ENCODE measurements around the gene CHST10.

The CHST10 gene

DNA sequence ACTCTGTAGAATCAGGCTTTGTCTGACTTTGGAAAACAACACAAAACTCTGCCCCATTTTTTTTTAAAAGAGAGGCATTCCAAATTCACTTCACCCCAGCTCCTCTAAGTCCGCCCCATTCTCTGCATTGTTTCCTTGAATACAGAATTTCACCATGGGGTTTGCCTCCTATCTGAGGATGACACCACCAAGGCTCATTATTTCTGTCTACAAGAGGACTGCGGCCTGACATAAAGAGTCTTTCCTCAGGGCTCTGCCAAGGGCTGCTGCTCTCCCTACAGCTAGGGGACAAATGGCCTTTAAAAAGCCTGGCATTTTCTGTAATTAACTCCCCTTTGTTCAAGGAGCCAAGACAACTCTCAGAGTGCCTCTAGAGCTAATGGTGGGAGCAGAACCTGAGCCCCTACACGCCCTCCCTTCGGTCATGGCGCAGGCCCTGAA, 4.6 kb downstream of the CHST10 start:
- DNase-seq, result no peak

- no peak for DNase-seq
These were observed 5.0 kb downstream of the CHST10 start for GRCh38 chr2:100412466-100412865.

DNA sequence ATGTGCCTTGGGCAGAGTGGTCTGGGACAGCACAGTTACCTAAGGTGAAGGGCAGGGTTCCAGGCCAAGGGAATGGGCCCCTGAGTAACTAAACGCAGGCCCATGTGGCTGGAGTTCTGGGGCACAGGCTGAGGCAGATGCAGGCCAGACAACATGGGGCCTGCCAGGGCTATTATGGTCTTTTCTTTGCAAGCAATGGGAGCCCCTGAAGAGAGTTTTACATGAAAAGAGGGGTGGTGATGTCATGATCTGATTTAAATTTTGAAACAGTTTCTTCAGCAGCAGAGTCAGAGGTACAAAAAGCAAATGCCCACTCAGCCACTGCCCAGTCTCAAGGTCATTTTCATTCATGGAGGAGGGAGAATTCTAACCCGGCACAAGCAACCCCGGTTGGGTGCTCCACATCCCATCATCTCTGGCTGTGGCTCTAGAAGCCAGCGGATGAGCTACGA, 5.6 kb downstream of the CHST10 start:
- no peak for DNase-seq

DNA sequence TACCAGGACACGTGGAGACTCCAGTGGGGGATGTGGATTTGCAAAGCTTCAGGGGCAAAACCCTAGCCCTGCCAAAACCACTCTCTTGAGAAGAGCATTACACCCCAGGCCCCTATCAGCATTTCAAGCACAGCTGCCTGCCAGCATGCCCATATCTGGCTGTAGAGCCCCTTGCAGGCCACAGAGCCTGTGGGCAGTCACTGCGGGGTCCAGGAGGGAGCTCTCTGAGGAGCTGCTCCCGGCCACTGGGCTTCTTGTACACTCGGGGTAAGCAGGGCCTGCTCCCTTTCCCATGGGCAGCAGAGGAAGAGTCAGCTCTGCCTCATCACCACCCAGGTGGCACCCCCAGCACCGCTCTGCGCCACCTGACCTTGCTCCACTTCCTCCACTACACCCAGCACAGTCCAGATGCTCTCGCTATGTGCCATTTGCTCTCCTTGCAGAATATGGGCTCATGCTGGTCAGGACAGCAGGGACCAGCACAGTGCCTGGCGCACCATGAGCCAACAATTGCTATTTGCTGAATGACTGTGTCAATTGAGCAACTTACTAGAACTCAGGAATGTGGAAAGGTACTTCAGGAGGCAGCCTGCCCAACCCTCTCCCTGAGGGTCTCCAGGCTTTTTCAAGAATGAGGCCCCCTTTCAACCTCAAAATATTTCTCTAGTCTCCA, 7.4 kb downstream of the CHST10 start:
- no peak for DNase-seq

DNA sequence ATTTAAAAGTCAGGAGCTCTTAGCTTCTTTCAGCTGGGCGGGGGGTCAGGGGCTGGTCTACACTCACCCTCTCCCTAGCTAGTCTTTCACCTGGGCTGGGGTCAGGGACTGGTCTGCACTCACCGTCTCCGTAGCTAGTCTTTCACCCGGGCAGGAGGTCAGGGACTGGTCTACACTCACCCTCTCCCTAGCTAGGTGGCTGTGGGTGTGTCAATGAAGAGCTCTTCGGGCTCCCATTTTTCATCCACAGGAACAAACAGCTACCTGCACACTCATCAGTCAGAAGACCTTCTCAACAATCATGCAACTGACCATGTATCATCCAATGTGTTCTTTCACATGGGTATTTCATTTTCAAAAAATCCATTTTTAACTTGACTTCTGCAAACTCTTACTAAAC, 8.0 kb downstream of the CHST10 start:
- no peak for DNase-seq

DNA sequence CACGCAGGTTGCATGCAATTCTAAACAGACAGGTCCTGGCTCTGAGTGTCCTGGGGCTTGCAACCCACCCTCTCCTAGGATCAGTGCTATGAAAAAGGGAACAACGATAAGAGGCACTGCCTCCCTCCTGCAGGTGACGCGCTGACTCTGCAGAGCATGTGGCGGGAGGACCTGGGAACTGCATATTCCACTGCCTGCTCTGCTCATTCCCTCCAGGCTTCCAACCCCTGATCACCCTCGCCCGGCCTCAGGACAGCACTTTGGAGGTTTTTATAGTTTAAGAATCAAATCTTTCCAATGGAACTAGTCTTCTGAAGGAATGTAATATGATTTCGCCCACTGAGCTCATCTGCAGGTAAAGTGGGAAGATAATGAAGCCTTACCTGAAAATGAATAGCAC, 8.5 kb downstream of the CHST10 start:
- no peak for DNase-seq

DNA sequence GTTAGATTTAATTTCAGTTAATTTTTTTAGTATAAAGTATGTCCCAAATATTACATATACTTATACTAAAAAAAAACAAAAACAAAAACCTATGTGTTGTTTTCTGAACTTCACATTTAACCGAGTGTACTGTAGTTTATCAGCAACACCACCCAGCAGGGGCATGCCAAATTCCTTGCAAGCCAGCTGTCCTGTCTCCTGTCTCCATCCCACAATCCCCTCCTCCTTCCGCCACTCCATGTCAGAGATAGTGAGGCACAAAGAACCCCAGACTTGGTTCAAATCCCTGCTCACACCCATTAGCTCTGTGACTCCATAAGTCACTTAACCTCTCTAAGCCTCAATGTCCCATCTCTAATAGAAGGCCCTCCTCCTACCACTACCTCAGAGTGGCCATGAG, 9.4 kb downstream of the CHST10 start:
- DNase-seq, result no peak

- no peak for DNase-seq
These were observed 9.9 kb downstream of the CHST10 start for GRCh38 chr2:100407563-100407962.

DNA sequence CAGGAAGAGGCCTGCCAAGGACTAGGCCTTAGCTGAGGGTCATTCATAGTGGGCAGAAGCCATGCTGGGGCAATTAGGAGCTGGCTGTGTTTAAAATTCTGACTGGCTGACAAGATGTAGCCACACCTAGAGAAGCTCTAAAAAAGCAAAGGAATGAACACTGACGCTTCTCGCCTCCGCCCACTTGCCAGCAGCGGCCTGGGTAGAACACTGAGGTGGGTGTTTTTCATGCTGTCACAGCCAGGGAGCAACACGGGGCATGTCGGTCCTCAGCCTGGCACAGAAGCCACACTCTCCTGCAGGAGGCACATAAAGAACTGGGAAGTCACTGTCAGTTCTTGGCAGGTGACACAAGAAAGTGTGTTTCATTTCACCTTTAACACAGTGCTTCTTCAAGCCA, 10.4 kb downstream of the CHST10 start:
- DNase-seq, result no peak

- DNase-seq, result no peak
These were observed 11.4 kb downstream of the CHST10 start for GRCh38 chr2:100406120-100406508.

DNA sequence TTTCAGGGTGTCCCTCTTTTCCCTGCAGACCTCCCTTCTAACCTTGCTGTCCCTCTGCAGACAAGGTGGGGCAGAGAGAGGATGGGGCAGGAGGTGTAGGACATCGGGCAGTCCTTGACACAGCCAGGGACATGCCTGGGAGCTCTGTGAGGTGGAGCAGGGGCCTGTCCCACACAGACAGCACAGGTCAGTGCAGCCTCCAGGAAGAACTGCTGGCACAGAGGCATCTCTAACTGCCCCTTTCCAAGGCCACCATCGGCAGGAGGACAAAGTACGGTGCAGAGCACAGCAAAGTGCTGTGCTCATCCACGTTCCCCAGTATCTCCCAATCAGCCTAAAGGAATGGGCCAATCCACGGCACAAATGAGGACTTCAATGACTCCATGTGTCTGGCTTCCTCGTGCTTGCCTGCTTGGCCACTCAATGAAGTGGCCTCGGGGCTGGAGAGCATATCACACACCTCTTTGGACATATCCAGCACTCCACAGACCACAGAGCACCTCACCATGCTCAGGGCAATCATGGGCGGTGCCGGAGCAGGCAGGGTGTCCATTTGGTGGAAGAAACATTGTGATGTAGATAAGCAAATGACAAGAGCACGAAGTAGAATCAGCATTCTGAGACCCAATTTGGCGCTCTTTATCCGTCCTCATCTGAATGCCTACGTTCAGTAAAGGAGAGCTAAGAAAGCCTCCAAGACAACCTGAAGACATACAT, 11.9 kb downstream of the CHST10 start:
- no peak for DNase-seq

DNA sequence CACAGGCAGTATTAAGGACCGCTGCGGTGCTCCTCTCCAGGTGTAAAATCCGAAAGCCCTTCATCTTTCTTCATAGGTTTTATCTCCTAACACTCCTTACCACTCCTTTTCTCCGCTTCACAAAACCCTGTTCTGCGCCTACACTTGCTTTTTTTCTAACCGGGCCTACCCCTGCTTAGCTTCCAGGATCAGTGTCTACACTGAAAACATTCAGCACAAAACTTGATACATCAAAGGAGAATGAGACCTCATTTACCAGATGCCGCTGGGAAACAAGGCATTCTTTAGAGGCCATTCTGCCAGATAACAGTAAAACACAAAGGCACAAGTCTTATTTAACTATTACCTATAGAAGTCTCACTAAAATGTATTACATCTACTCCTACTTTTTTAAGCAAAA, 13.1 kb downstream of the CHST10 start:
- DNase-seq, result no peak

DNA sequence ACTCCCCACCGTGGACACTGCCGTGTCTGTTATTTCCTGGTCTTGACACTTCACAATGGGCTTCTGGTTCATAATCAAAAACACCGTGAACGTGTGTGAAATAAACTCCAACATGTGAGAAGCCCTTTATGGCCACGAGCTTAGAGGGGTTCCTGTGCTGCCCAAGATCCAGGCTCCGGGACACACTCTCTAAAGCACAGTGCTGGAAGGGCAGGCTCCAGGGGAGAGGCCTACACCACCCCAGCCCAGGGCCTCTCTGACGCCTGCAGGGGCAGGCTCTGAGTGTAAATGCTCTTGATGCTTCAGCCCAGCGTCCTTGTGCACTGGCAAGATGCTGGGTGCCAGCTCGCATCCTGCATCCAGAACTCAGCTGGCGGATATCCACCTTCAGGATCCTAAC, 13.7 kb downstream of the CHST10 start:
- DNase-seq, result no peak

- DNase-seq, result no peak
These were observed 16.2 kb downstream of the CHST10 start for GRCh38 chr2:100401268-100401667.

DNA sequence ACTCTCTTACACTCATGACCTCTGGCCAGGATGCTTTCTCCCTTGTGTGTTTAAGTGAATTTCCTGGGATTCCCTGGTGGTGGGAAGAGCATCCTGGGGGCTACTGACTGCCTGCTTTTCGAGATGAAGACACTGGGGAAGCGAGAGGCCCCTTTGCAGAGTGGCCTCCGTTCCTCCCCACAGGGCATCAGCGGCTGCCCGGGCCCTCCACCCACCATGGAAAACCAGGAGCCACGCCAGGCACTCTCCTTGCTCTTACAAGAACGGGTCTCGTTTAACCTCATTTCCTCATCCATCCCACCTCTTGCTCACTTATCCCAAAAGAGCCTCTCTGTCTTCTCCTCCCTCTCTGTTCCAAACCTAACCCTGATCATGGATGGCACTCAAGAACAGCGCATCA, 17.8 kb downstream of the CHST10 start:
- no peak for DNase-seq

DNA sequence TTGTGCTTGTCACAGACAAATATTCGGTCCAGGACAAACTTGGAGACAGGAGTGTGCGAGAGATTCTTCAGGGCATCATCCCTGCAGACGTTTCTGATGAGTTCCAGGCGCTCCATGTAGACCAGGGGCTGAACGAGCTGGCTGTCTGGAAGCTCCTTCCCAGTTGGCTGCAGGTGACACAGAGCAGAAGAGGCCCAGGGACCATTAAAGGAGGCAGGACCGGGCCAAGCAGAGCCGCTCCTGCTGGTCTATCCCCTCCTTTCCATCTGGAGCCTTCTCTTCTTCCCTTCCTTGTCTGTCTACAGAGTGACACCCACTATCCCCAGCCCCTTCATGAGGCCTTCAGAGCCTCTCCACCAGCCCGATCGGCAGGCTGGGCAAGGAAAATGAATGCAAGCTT, 19.5 kb downstream of the CHST10 start:
- DNase-seq, result no peak

DNA sequence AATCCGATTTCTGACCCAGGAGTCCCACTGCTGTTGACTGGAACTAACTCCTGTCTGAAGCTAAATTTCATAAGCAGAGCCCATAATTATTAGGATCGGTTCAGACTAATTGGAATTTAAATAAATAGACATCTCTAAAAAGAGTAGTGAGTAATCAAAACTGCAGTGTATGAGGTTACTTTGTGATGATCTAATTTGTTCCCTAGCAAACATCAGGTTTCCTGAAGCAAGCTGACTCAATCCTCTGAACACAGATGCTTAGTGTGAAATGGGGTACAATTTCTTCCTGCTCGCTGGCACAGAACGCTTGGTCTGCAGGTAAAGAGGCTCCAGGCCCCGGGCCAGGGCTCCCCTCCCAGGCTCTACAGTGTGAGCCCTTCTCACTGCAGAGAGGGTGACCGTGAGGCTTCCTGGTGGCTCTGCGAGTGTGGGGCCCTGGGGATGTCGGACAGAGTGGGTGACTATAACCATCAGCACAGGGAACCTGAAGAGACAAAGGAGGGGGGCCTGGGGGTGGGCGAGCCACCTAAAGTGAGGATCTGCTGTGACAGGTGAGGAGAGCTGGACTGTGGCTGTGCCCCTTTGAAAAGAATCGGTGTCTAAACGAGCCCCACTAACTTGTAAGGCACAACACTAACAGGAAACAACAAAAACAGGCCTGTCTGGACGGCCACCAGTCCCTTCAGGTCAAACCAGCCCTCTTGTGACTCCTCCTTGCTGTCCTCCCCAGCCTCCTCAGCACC, 20.2 kb downstream of the CHST10 start:
- DNase-seq, result no peak

DNA sequence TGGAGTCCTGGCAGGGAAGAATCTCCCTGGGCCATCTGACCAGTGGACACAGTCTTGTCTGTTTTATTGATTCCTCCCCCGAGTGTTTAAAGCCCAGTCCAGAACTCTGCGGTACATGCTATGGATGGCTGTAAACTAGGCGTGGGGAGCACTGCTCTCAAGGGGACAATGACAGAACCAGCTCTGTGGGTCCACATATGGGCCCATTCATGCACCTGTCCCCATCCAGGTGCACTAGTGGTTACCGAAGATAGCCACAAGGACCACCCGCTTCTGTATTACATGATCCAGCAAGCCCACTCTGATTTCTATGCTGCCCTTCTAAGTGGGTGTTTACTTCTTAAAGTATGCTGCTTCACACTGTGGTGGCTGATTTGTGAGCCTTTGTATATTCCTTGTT, 21.0 kb downstream of the CHST10 start:
- no peak for DNase-seq

GRCh38 chr2:100395532-100396350, 21.7 kb downstream of the CHST10 start:
- no peak for DNase-seq

GRCh38 chr2:100394111-100394641, 23.3 kb downstream of the CHST10 start:
- DNase-seq, result no peak

GRCh38 chr2:100393362-100393761, 24.1 kb downstream of the CHST10 start:
- no peak for DNase-seq

- no peak for DNase-seq
These were observed 24.8 kb downstream of the CHST10 start for GRCh38 chr2:100392715-100393114.

Data from CD4-positive, alpha-beta T cell treated with Interleukin-21 for 1 hour (primary cell).